Endothelial cell of hepatic sinusoid (primary cell): ENCODE results near the gene ZNF740.

Experiments used
- in situ Hi-C: cut with HindIII; loops from 2 replicates; pipeline ENCODE4 v1.10.0; 2017; ENCODE audit warnings: low sequenced_read_pairs

Gene ZNF740

GRCh38 chr12:53235742-53236442 is 55.4 kb downstream of the ZNF740 start:
- in situ Hi-C loops: no loop called here

GRCh38 chr12:53236443-53237111 is 56.1 kb downstream of the ZNF740 start:
- in situ Hi-C loops: no loop called here

GRCh38 chr12:53239643-53240258 is 59.2 kb downstream of the ZNF740 start:
- in situ Hi-C loops: loop anchor here (5.0 kb wide), 1 partner anchor 83 kb away; the partner anchor contains the start of gene AAAS

- in situ Hi-C loops: loop anchor here (5.0 kb wide), 1 partner anchor 80 kb away; the partner anchor contains the start of gene AAAS
Measured at GRCh38 chr12:53241623-53242412, 61.3 kb downstream of the ZNF740 start.

GRCh38 chr12:53244337-53244736 is 63.8 kb downstream of the ZNF740 start:
- in situ Hi-C loops: loop anchor here (5.0 kb wide), 1 partner anchor 78 kb away; the partner anchor contains the start of gene AAAS
